Liver (tissue), 3 donors: Measurements from ENCODE around the gene GPR4.

Source experiments
- RAD21 ChIP-seq, 2 donors: IDR thresholded peaks; 2 replicates each; pipeline ENCODE4 v1.6.1; 2016; ENCODE audit warnings: antibody characterized with exemption in 2 of 2, mild to moderate bottlenecking in 2 of 2
- SP1 ChIP-seq: IDR thresholded peaks from 2 replicates; pipeline ENCODE4 v1.6.1; 2018; ENCODE audit warnings: antibody characterized with exemption, mild to moderate bottlenecking
- TAF1 ChIP-seq: conservative IDR thresholded peaks from 2 replicates; pipeline ENCODE4 v1.6.1; 2016; ENCODE audit warnings: antibody characterized with exemption, mild to moderate bottlenecking
- YY1 ChIP-seq: IDR thresholded peaks from 2 replicates; pipeline ENCODE4 v1.6.1; 2016; ENCODE audit warnings: antibody characterized with exemption, mild to moderate bottlenecking
- TF ChIP-seq, protein P1 (sequence below): fragments of 150-350 bp; IDR thresholded peaks from 2 replicates; pipeline ENCODE4 v1.5.1; 2017; ENCODE audit warnings: improper control_type of control experiment, low read depth, low read length; ENCODE audit not compliant: missing input control
- donor health status: healthy.
- donor health status: healthy.

DNA sequence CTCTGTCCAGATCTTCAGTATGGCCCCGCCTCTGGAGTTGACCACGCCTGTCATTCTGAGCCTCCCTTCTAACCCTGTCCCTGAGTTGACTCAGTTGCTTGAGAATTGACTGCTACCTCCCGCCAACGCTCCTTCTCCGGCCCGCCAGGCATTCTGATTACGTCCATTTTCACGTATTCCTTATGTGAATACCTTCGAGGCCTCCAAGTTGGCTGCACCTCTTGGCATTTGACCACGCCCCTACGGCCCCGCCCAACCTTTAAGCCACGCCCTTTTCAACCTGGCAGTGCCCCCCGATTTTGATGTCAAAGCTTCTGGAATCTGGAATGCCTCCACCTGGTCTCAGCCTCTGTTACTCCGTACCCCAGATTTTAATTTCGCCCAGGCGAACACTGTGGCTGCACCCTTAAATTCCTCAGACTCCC is 38.8 kb upstream of the GPR4 start:
- TF ChIP-seq TAF1 = no peak
- TF ChIP-seq, protein P1, sequence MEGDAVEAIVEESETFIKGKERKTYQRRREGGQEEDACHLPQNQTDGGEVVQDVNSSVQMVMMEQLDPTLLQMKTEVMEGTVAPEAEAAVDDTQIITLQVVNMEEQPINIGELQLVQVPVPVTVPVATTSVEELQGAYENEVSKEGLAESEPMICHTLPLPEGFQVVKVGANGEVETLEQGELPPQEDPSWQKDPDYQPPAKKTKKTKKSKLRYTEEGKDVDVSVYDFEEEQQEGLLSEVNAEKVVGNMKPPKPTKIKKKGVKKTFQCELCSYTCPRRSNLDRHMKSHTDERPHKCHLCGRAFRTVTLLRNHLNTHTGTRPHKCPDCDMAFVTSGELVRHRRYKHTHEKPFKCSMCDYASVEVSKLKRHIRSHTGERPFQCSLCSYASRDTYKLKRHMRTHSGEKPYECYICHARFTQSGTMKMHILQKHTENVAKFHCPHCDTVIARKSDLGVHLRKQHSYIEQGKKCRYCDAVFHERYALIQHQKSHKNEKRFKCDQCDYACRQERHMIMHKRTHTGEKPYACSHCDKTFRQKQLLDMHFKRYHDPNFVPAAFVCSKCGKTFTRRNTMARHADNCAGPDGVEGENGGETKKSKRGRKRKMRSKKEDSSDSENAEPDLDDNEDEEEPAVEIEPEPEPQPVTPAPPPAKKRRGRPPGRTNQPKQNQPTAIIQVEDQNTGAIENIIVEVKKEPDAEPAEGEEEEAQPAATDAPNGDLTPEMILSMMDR = no peak
- no peak for TF ChIP-seq SP1
- TF ChIP-seq YY1 = no peak
- no peak for TF ChIP-seq RAD21 (IDR thresholded peaks at IDR 0.05)
